Measurements from ENCODE around the gene TMIGD2. TPM values are rescaled to one million over a fixed set of nuclear protein-coding genes. Genes with fewer than 3 reads are reported as not detected.
"Not testable (repeated sequence)": the region's sequence is repeated elsewhere in the genome, so short reads cannot be mapped to it uniquely, and the experiment has no call there.

TMIGD2 gene
- total RNA-seq, 1 donor from 2014 or later = not detected

DNA sequence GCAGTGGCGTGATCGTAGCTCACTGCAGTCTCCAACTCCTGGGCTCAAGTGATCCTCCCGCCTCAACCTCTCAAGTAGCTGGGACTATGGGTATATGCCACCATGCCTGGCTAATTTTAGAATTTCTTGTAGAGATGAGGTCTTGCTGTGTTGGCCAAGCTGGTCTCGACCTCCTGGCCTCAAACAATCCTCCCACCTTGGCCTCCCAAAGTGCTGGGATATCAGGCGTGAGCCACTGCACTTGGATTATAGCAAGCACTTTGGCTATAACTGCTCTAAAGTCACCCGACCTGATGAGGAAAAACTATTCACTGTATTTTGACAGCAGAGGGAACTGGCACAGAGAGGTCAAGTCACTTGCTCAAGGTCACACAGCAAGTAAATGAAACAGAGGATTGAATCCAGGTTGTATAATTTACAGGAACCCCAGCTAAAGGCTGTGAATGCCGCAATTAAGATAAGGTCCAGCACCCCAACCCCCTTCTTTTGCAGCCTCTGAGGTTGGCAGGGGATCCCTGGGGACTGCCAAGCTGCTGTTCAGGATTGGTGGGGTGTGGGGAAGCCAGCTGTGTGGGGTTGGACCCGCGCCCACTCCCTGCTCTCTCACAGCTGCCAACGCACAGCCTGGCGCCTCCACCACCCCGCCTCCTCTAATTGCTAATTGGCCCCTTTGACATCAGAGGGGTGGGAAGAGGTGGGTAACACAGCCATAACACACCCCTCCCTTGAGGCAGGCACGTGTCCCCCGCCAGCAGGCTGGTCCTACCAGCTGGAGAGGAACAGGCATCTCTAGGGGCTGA lies 6.0 kb downstream of the TMIGD2 start:
- H3K36me3 Mint-ChIP-seq (ENCODE audit: low read depth) = no peaks in the 10 kb centered on the region
- H3K4me1 Mint-ChIP-seq = no peaks in the 10 kb centered on the region
- ATAC-seq (ENCODE audit: low read depth) = peak; percentile 37
- H3K4me3 Mint-ChIP-seq = no peak overlapping the region
- intact Hi-C loops (cut with micrococcal nuclease) = no loop called here
- ChIA-PET CTCF (no interaction called here), POLR2A (interaction anchor here (0.6 kb wide), 1 partner anchor 1150 kb away, joined by 3 read pairs; no protein-coding TSS in a partner anchor)
- H3K27ac Mint-ChIP-seq = no peak overlapping the region
- TF ChIP-seq, protein P1, sequence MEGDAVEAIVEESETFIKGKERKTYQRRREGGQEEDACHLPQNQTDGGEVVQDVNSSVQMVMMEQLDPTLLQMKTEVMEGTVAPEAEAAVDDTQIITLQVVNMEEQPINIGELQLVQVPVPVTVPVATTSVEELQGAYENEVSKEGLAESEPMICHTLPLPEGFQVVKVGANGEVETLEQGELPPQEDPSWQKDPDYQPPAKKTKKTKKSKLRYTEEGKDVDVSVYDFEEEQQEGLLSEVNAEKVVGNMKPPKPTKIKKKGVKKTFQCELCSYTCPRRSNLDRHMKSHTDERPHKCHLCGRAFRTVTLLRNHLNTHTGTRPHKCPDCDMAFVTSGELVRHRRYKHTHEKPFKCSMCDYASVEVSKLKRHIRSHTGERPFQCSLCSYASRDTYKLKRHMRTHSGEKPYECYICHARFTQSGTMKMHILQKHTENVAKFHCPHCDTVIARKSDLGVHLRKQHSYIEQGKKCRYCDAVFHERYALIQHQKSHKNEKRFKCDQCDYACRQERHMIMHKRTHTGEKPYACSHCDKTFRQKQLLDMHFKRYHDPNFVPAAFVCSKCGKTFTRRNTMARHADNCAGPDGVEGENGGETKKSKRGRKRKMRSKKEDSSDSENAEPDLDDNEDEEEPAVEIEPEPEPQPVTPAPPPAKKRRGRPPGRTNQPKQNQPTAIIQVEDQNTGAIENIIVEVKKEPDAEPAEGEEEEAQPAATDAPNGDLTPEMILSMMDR (IDR thresholded peaks at IDR 0.05) = no peak
- DNase-seq = no peak
- H3K9me3 Mint-ChIP-seq = no peaks in the 10 kb centered on the region
- H3K27me3 Mint-ChIP-seq = peaks cover 5% of the 10 kb centered on the region

DNA sequence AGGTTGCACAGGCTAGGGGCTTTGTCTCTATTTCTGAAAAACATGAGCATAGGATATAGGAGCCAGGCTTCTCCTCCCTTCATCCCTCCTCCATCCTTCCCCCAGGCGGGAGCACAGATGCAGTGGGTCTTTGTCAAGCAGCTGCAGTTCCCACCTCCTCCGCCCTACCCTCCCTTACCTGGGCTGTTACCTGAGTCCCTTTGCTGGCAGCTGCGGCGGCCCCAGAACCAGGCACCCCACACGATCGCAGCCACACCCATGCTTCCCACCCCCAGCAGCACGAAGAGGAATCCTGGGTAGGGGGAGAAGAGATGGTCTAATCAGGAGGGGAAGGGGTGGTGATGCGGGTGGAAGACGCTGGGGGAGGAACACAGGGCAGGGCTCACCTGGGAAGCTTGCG lies 7.8 kb downstream of the TMIGD2 start:
- intact Hi-C loops (cut with micrococcal nuclease) = no loop called here
- peaks cover 4% of the 10 kb centered on the region for H3K27me3 Mint-ChIP-seq
- H3K4me3 Mint-ChIP-seq = no peak overlapping the region
- no peak for ATAC-seq (ENCODE audit: low read depth)
- DNase-seq = no peak
- no peaks in the 10 kb centered on the region for H3K9me3 Mint-ChIP-seq
- TF ChIP-seq, protein P1 (IDR thresholded peaks at IDR 0.05) = no peak
- no peaks in the 10 kb centered on the region for H3K4me1 Mint-ChIP-seq
- no peaks in the 10 kb centered on the region for H3K36me3 Mint-ChIP-seq (ENCODE audit: low read depth)
- ChIA-PET POLR2A (interaction anchor here (0.9 kb wide), 1 partner anchor 20 kb away, joined by 3 read pairs; no protein-coding TSS in a partner anchor), CTCF (interaction anchor here (0.7 kb wide), 1 partner anchor 17 kb away, joined by 3 read pairs; no protein-coding TSS in a partner anchor)
- H3K27ac Mint-ChIP-seq = no peak overlapping the region

DNA sequence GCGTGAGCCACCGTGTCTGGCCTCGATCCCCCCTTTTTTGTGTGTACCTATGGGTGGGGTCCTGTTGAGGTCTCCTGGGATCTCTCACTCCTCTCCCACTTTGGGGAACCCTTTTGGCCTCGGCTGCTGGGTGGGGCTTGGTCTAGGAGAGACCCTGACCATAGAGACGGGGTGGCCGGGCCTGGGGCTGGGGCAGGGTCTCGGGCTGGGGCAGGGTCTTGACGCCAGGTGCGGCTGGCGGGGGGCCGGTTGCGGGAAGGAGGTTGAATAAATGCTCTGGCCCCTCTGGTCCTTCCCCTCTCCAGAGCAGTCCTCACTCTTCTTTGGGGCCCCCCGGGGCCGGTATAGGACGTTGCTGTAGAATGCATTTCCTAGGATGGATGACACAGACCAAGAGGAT lies 9.7 kb downstream of the TMIGD2 start:
- Mint-ChIP-seq H3K36me3 (ENCODE audit: low read depth) (no peaks in the 10 kb centered on the region), H3K27ac (no peak overlapping the region), H3K9me3 (no peaks in the 10 kb centered on the region), H3K4me3 (no peak overlapping the region), H3K27me3 (peaks cover 6% of the 10 kb centered on the region), H3K4me1 (no peaks in the 10 kb centered on the region)
- ChIA-PET POLR2A (no interaction called here), CTCF (no interaction called here)
- TF ChIP-seq, protein P1 (IDR thresholded peaks at IDR 0.05) = no peak
- ATAC-seq (ENCODE audit: low read depth) (no peak), DNase-seq (no peak)
- intact Hi-C loops (cut with micrococcal nuclease) = no loop called here

DNA sequence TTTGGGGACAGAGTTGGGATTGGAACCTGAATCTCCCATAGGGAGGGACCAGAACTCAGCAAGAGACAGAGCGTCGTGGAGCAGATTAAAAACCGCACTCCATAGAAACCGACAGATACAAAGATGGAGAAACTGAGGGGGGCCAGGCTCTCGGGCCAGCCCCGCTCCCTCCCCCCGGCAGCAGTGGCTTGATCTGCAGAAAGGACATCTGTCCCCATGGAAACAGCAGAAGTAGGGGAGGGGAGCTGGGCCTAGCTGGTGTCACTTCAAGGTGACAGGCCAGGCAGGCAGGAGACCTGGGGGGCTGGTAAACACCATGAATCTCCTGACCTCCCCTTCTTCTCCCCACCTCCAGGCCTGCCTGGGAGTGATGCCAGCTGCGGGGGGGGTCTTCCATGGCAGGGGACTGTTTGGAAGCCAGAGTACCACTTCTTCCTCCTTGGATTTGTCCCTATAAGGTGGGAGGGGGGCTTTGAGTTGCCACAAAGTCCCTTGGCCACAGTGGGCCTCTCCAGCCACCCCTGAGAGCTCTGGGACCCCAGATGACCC lies 10.9 kb downstream of the TMIGD2 start:
- H3K9me3 Mint-ChIP-seq = no peaks in the 10 kb centered on the region
- no peaks in the 10 kb centered on the region for H3K4me1 Mint-ChIP-seq
- DNase-seq (no peak), ATAC-seq (ENCODE audit: low read depth) (no peak)
- H3K27me3 Mint-ChIP-seq = peaks cover 7% of the 10 kb centered on the region
- H3K27ac Mint-ChIP-seq = no peak overlapping the region
- no peaks in the 10 kb centered on the region for H3K36me3 Mint-ChIP-seq (ENCODE audit: low read depth)
- H3K4me3 Mint-ChIP-seq = no peak overlapping the region
- TF ChIP-seq, protein P1 (IDR thresholded peaks at IDR 0.05) = no peak
- CTCF ChIA-PET = no interaction called here
- POLR2A ChIA-PET = no interaction called here
- intact Hi-C loops (cut with micrococcal nuclease) = no loop called here

DNA sequence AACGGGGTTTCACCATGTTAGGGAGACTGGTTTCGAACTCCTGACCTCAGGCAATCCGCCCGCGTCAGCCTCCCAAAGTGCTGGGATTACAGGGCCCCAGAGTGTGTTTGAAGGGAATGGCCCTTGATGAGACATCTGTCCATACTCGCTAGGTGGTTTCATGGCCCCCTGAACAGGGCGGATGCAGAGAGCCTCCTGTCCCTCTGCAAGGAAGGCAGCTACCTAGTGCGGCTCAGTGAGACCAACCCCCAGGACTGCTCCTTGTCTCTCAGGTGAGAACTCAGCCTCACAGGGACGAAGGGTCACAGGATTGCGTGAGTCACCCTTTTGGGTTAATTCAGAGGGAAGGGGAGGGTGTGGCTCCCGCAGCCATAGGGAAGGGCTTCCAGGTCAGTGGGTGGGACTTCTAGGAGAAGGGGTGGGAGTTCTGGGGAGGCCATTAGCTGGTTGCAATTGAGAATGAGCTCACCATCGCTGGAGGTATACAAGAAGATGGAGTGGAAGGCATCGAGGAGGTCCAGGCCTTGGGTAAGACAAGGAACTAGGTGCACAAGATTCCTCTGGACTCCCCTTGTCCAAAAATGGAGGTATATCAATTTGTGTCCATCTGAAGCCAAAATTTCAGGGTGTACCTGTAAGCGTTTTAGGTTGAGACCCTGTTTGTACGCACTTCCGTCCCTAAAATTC lies 14.0 kb downstream of the TMIGD2 start:
- DNase-seq = no peak
- TF ChIP-seq, protein P1 (IDR thresholded peaks at IDR 0.05) = no peak
- ChIA-PET POLR2A (no interaction called here), CTCF (no interaction called here)
- intact Hi-C loops (cut with micrococcal nuclease) = no loop called here
- H3K4me3 Mint-ChIP-seq = no peak overlapping the region
- no peak overlapping the region for H3K27ac Mint-ChIP-seq
- no peaks in the 10 kb centered on the region for H3K9me3 Mint-ChIP-seq
- no peaks in the 10 kb centered on the region for H3K4me1 Mint-ChIP-seq
- no peaks in the 10 kb centered on the region for H3K36me3 Mint-ChIP-seq (ENCODE audit: low read depth)
- H3K27me3 Mint-ChIP-seq = peaks cover 8% of the 10 kb centered on the region
- no peak for ATAC-seq (ENCODE audit: low read depth)

DNA sequence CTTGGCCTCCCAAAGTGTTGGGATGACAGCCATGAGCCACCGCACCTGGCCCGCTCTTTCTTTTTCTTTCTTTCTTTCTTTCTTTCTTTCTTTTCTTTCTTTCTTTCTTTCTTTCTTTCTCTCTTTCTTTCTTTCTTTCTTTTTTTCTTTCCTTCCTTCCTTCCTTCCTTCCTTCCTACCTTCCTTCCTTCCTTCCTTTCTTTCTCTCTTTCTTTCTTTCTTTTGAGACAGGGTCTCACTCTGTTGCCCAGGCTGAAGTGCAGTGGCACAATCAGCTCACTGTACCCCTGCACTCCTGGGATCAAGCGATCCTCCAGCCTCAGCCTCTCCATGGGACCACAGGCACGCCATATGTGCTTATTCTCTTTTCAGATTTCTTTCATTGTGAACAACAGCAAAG lies 16.0 kb downstream of the TMIGD2 start:
- H3K4me1 Mint-ChIP-seq; ATAC-seq (ENCODE audit: low read depth); intact Hi-C loops (cut with micrococcal nuclease); POLR2A ChIA-PET; DNase-seq; H3K9me3 Mint-ChIP-seq; H3K4me3 Mint-ChIP-seq; H3K36me3 Mint-ChIP-seq (ENCODE audit: low read depth); H3K27ac Mint-ChIP-seq: not testable (repeated sequence)
- CTCF ChIA-PET = interaction anchor here (0.6 kb wide), 1 partner anchor 69 kb away, joined by 3 read pairs; no protein-coding TSS in a partner anchor
- peaks cover 17% of the 10 kb centered on the region for H3K27me3 Mint-ChIP-seq
